Karpas-422 (cell line): ENCODE data around the gene TAS2R16. TPM values are rescaled to one million over a fixed set of nuclear protein-coding genes. Genes with fewer than 3 reads are reported as not detected.

Source experiments
- DNase-seq: peaks from one replicate; pipeline ENCODE4 v3.0.0-alpha.2; 2015
- H2AFZ ChIP-seq: fragments of 200-600 bp; sonication (generic); 2 replicates; pipeline ENCODE4 v1.6.1; 2014; ENCODE audit warnings: antibody characterized with exemption, low read length, mixed read lengths
- H3K27ac ChIP-seq: fragments of 200-600 bp; sonication (generic); 2 replicates; pipeline ENCODE4 v1.5.1; 2014; ENCODE audit warnings: mild to moderate bottlenecking, low read length, moderate library complexity
- H3K27me3 ChIP-seq: fragments of 200-600 bp; sonication (generic); 2 replicates; pipeline ENCODE4 v1.6.1; 2014; ENCODE audit warnings: low read length, mixed read lengths
- H3K36me3 ChIP-seq: fragments of 200-600 bp; sonication (generic); 2 replicates; pipeline ENCODE4 v1.6.1; 2014; ENCODE audit warnings: low read length, mixed read lengths; ENCODE audit not compliant: insufficient read depth
- H3K4me1 ChIP-seq: fragments of 200-600 bp; sonication (generic); 2 replicates; pipeline ENCODE4 v1.6.1; 2014; ENCODE audit warnings: mild to moderate bottlenecking, low read length, mixed read lengths
- H3K4me2 ChIP-seq: fragments of 200-600 bp; sonication (generic); 2 replicates; pipeline ENCODE4 v1.6.1; 2014; ENCODE audit warnings: low read length, low read depth, mild to moderate bottlenecking; ENCODE audit not compliant: poor library complexity, severe bottlenecking
- H3K4me3 ChIP-seq: fragments of 200-600 bp; sonication (generic); 2 replicates; pipeline ENCODE4 v1.5.1; 2014; ENCODE audit warnings: mild to moderate bottlenecking, antibody characterized with exemption, low read length, mixed read lengths
- H3K79me2 ChIP-seq: fragments of 200-600 bp; sonication (generic); 2 replicates; pipeline ENCODE4 v1.6.1; 2014; ENCODE audit warnings: mild to moderate bottlenecking, low read length, mixed read lengths
- H3K9ac ChIP-seq: fragments of 200-600 bp; sonication (generic); 2 replicates; pipeline ENCODE4 v1.6.0; 2014; ENCODE audit warnings: low read length
- H3K9me2 ChIP-seq: fragments of 200-600 bp; sonication (generic), shearing (Covaris generic); replicated peaks from 2 replicates; pipeline ENCODE4 v1.6.0; 2014; ENCODE audit warnings: mild to moderate bottlenecking, low read length, moderate library complexity; ENCODE audit not compliant: insufficient read depth
- H3K9me3 ChIP-seq: fragments of 300-700, 200-600 bp; sonication (generic); 2 replicates; pipeline ENCODE4 v1.6.1; 2014; ENCODE audit warnings: low read length, mixed read lengths
- H4K20me1 ChIP-seq: fragments of 200-600 bp; sonication (generic); 2 replicates; pipeline ENCODE4 v1.6.1; 2014; ENCODE audit warnings: mild to moderate bottlenecking, antibody characterized with exemption, low read length, low read depth; ENCODE audit not compliant: insufficient read depth
- total RNA-seq: library from RNA; depleted of rRNA; stranded (reverse); fragments of >200 nt; shearing (Covaris generic); gene quantifications from 2 replicates; pipeline ENCODE4 v1.2.3, GENCODE V29; 2014; ENCODE audit warnings: low replicate concordance

The TAS2R16 gene
- total RNA-seq, 1 experiment from 2014 or later, result not detected

DNA sequence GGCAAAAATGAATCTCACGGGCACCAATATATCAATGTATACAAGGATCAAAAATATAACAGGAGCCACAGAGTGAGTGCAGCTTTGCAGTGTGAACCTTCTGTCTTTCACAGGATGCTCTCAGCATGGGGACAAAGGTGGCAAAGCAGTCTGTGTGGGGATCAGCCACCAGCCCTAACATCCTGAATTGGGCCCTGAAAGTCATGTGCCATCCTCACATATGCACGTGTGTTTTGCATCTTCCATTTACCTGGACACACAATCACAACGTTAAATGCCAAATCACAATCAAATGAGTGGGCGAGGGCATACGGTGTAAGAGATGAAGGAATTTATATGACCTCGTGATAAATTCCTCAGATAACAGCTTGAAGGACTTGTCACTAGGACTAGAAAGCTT lies 6.5 kb downstream of the TAS2R16 start:
- H3K4me2 ChIP-seq, result no peak overlapping the region
- no peak for DNase-seq
- H3K36me3 ChIP-seq, result no peaks in the 10 kb centered on the region
- H2AFZ ChIP-seq, result no peak overlapping the region
- H3K27me3 ChIP-seq, result no peaks in the 10 kb centered on the region
- H3K4me3 ChIP-seq, result no peak overlapping the region
- H3K9ac ChIP-seq, result no peak overlapping the region
- H4K20me1 ChIP-seq, result no peaks in the 10 kb centered on the region
- no peaks in the 10 kb centered on the region for H3K4me1 ChIP-seq
- H3K79me2 ChIP-seq, result no peaks in the 10 kb centered on the region
- H3K9me2 ChIP-seq, result 0 out of 2 replicates have a peak, but pooled peaks cover 3% of the 10 kb centered on the region
- H3K9me3 ChIP-seq, result no peaks in the 10 kb centered on the region
- H3K27ac ChIP-seq, result no peak overlapping the region

DNA sequence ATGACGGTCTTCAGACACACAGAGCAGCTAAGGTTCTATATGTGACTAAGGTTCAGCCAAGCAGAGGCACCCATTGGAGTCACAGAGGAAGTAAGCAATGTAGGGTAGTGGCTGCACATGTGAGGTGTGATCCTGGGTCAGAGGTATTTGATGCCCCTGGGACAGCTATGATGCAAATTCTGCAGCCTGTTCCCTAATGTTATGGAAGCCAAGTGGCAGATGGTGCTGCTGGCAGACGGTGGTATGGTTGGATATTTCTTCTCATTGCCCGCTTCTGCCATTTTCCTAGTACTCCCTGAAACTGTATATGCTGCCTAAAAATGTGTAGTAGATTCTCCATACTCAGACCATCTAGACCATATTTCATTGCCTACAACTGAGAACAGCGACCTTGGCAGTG lies 7.2 kb downstream of the TAS2R16 start:
- no peak overlapping the region for H3K4me2 ChIP-seq
- H3K9ac ChIP-seq, result no peak overlapping the region
- no peaks in the 10 kb centered on the region for H3K79me2 ChIP-seq

DNA sequence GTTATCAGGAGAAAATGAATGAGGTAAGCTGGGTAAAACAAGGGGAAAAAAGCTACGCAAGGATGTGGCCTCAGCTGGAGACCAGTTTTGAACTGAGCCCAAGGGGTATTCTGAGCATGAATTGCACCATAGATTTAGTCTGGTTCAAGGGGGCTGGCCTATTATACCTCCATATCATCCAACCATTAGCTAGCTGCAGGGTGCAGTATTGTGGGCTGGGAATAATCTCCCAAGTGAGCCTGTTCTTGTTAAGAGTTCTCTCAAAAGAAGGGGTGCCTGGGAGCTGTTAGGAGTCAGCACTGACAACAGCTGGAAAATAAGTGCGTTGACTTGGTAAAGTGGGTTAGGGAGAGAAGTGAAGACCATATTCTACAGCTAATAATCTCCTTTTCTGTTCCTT lies 8.0 kb downstream of the TAS2R16 start:
- Histone ChIP-seq H3K27me3 (no peaks in the 10 kb centered on the region), H3K4me3 (no peak overlapping the region), H3K36me3 (no peaks in the 10 kb centered on the region), H2AFZ (no peak overlapping the region), H3K9ac (no peak overlapping the region), H3K27ac (no peak overlapping the region), H3K79me2 (no peaks in the 10 kb centered on the region), H3K9me3 (no peaks in the 10 kb centered on the region), H4K20me1 (no peaks in the 10 kb centered on the region), H3K9me2 (no peaks in the 10 kb centered on the region), H3K4me1 (no peaks in the 10 kb centered on the region), H3K4me2 (no peak overlapping the region)
- DNase-seq, result no peak

More for the DNA sequence above, 7.2 kb downstream of the TAS2R16 start:
- Histone ChIP-seq H3K9me3 (no peaks in the 10 kb centered on the region), H2AFZ (no peak overlapping the region), H3K4me3 (no peak overlapping the region), H3K27me3 (no peaks in the 10 kb centered on the region), H3K4me1 (no peaks in the 10 kb centered on the region), H3K36me3 (no peaks in the 10 kb centered on the region), H3K27ac (no peak overlapping the region), H3K9me2 (no peaks in the 10 kb centered on the region), H4K20me1 (no peaks in the 10 kb centered on the region)
- no peak for DNase-seq

DNA sequence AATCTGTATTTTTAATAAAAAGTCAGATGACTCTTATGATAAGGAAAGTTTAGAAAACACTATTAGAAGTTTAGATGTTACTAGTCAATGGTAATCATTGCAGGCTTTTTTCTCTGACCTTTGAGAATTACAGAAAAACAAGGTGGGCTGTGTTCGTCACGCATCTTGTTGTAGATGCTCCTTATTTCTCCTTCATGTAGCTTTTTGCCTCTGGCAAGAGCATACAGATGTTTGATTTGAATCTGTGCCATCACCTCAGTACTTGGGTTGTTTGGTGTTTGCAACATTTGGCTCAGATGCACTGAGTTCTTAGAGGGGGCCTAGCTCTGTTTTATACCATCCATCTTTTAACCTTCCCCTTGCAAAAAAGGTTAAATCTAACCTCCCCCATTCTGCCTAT lies 11.5 kb downstream of the TAS2R16 start:
- H3K27ac ChIP-seq, result no peak overlapping the region
- no peak for DNase-seq
- no peak overlapping the region for H3K4me3 ChIP-seq
- H4K20me1 ChIP-seq, result no peaks in the 10 kb centered on the region
- H2AFZ ChIP-seq, result no peak overlapping the region
- no peaks in the 10 kb centered on the region for H3K9me2 ChIP-seq
- H3K9ac ChIP-seq, result no peak overlapping the region
- no peaks in the 10 kb centered on the region for H3K79me2 ChIP-seq
- peaks cover 5% of the 10 kb centered on the region; the same call in 1 of the 2 replicates for H3K9me3 ChIP-seq
- H3K36me3 ChIP-seq, result no peaks in the 10 kb centered on the region
- no peak overlapping the region for H3K4me2 ChIP-seq
- H3K27me3 ChIP-seq, result no peaks in the 10 kb centered on the region
- H3K4me1 ChIP-seq, result no peaks in the 10 kb centered on the region

DNA sequence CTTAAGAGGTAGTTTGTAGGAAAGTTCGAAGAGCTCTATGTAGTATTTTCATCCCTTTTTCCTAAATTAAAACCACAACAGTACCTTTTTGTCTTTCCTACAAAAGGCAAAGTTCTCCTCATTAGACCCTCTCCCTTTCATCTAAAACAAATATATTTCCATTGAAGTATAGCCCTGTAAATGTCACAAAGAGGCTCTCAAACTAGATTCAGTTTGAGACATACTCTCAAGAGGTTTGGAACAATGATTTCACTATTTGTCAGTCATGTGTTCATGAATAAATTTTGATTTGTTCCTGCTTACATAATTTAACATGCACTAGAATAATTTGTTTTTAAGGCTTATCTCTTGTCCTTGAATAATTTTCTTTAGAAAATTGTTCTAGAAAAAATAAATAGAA lies 12.2 kb downstream of the TAS2R16 start:
- H3K9ac ChIP-seq, result no peak overlapping the region
- H2AFZ ChIP-seq, result no peak overlapping the region
- no peak overlapping the region for H3K4me3 ChIP-seq
- peaks cover 5% of the 10 kb centered on the region; the same call in 1 of the 2 replicates for H3K9me3 ChIP-seq
- no peak overlapping the region for H3K4me2 ChIP-seq
- H4K20me1 ChIP-seq, result no peaks in the 10 kb centered on the region
- H3K79me2 ChIP-seq, result no peaks in the 10 kb centered on the region
- no peak for DNase-seq
- H3K36me3 ChIP-seq, result no peaks in the 10 kb centered on the region
- no peaks in the 10 kb centered on the region for H3K9me2 ChIP-seq
- H3K4me1 ChIP-seq, result no peaks in the 10 kb centered on the region
- no peak overlapping the region for H3K27ac ChIP-seq
- no peaks in the 10 kb centered on the region for H3K27me3 ChIP-seq

DNA sequence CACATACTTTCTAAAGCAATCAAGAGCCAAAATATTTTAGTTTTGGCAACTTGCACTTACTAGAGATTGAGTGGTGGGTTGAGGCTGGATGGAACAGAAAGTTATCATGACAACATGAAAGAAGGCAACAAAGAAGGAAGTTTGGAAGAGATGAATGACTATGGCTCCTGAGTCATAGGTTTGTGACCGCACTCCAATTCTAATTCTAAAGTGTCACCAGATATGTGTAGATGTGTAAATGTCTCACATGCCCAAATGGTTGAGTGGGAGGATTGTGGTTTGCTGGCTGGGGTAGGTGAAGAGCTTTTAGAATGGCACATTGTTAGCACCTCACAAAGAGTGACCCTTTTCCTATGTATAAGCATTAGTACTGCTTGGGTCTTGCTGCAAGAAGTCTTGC lies 20.2 kb downstream of the TAS2R16 start:
- Histone ChIP-seq H3K9me3 (no peaks in the 10 kb centered on the region), H4K20me1 (no peaks in the 10 kb centered on the region), H3K9ac (no peak overlapping the region), H3K79me2 (no peaks in the 10 kb centered on the region), H2AFZ (no peak overlapping the region), H3K4me2 (no peak overlapping the region), H3K27me3 (no peaks in the 10 kb centered on the region), H3K36me3 (no peaks in the 10 kb centered on the region), H3K9me2 (no peaks in the 10 kb centered on the region), H3K4me1 (no peaks in the 10 kb centered on the region), H3K27ac (no peak overlapping the region), H3K4me3 (no peak overlapping the region)
- no peak for DNase-seq

DNA sequence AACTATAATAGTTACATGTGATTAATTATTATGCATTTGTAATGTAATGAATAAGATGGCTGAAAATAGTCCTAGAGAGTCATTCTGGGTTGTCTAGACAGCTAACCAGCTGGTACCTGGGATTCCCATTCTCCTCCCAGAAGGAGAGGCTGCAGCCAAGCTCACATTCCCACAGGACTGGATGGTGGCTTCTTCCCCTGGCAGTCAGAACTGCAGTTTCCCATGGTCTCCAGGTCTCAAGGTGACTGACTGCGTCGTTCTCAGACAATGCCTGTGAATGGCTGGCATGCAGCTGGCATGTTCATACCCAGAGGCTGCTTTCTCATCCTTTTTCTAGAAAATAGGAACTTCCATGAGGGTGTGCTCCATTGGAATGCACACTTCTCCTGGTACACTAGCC lies 21.3 kb downstream of the TAS2R16 start:
- Histone ChIP-seq H3K9ac (no peak overlapping the region), H4K20me1 (no peaks in the 10 kb centered on the region), H3K27me3 (no peaks in the 10 kb centered on the region), H3K4me2 (no peak overlapping the region), H3K79me2 (no peaks in the 10 kb centered on the region), H3K9me3 (no peaks in the 10 kb centered on the region; the same call in 1 of the 2 replicates), H2AFZ (no peak overlapping the region), H3K4me1 (no peaks in the 10 kb centered on the region), H3K4me3 (no peak overlapping the region), H3K36me3 (no peaks in the 10 kb centered on the region), H3K27ac (no peak overlapping the region), H3K9me2 (no peaks in the 10 kb centered on the region)
- DNase-seq, result no peak

DNA sequence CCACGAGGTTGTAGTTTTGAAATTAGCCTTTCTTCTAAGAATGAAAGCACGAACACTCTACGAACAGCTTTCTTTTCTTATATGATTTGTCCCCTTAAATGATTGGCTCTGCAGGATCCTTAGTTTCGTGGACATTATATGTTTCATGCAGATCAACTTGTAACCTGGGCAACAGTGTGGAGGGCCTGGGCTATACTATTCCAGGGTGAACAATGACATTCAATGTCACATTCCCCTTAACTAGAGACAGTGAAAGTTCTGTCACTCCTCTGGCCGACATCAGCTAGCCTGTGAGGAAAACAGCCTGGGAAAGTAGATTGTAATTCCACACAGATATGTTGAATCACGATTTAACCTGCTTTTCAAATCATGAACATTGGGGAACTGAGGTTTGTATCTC lies 23.4 kb downstream of the TAS2R16 start:
- Histone ChIP-seq H3K4me3 (no peak overlapping the region), H4K20me1 (no peaks in the 10 kb centered on the region), H3K9me3 (no peaks in the 10 kb centered on the region; the same call in 1 of the 2 replicates), H3K4me1 (no peaks in the 10 kb centered on the region), H3K36me3 (no peaks in the 10 kb centered on the region), H3K27me3 (no peaks in the 10 kb centered on the region), H3K27ac (no peak overlapping the region), H3K9me2 (no peaks in the 10 kb centered on the region), H3K4me2 (no peak overlapping the region), H3K9ac (no peak overlapping the region), H2AFZ (no peak overlapping the region), H3K79me2 (no peaks in the 10 kb centered on the region)
- no peak for DNase-seq
